Measurements from ENCODE around the gene ERN1.

ERN1 gene

DNA sequence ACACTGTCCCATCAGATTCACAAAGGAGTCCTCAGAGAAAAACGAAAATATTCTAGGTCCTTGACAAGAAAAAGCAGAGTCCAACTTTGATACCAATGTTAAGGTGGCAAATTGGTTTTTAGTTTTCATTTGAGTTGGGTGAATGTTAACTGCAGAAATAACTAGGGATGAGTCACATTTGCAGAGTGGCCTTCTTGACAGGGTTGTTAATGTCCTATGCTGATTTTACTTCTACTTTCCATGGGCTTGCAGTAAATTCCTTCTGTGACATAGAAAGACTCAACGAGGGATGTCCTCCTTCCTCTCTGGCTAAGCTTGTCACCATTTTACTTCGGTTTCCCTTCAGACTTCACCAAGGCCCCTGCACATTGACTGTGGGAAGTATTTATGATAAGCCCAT lies 62.3 kb downstream of the ERN1 start:
- H3K4me3 ChIP-seq (ENCODE audit: low read length), result no peak overlapping the region
- TF ChIP-seq, protein P1, sequence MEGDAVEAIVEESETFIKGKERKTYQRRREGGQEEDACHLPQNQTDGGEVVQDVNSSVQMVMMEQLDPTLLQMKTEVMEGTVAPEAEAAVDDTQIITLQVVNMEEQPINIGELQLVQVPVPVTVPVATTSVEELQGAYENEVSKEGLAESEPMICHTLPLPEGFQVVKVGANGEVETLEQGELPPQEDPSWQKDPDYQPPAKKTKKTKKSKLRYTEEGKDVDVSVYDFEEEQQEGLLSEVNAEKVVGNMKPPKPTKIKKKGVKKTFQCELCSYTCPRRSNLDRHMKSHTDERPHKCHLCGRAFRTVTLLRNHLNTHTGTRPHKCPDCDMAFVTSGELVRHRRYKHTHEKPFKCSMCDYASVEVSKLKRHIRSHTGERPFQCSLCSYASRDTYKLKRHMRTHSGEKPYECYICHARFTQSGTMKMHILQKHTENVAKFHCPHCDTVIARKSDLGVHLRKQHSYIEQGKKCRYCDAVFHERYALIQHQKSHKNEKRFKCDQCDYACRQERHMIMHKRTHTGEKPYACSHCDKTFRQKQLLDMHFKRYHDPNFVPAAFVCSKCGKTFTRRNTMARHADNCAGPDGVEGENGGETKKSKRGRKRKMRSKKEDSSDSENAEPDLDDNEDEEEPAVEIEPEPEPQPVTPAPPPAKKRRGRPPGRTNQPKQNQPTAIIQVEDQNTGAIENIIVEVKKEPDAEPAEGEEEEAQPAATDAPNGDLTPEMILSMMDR (conservative IDR thresholded peaks at IDR 0.05; ENCODE audit: low read depth, low read length), result no peak

GRCh38 chr17:64066716-64067115 lies 63.2 kb downstream of the ERN1 start:
- TF ChIP-seq, protein P1 (conservative IDR thresholded peaks at IDR 0.05; ENCODE audit: low read depth, low read length), result no peak
- no peak overlapping the region for H3K4me3 ChIP-seq (ENCODE audit: low read length)
- no peak for DNase-seq (ENCODE audit: low read depth)

More for the DNA sequence above, 62.3 kb downstream of the ERN1 start:
- DNase-seq (ENCODE audit: low read depth), result no peak

DNA sequence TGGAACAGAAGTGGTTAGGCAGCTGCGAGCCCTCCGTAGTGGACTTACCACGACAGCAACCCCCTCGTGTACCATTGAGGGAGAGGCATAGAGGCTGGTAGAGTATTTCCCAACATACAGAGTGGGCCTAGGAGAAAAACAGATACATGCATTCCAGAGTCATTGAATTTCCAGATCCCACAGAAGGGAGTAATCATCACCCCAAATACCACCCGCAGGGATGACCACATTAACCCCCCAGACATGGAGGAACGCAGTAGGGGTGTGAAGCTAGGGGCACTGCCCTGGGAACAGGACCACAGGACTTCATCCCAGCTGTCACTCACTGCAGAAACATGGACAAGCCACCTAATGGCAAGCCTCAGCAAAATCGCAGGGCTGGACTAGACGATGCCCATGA lies 64.8 kb downstream of the ERN1 start:
- DNase-seq (ENCODE audit: low read depth), result no peak
- TF ChIP-seq, protein P1 (conservative IDR thresholded peaks at IDR 0.05; ENCODE audit: low read depth, low read length), result no peak
- no peak overlapping the region for H3K4me3 ChIP-seq (ENCODE audit: low read length)

- no peak overlapping the region for H3K4me3 ChIP-seq (ENCODE audit: low read length)
- no peak for DNase-seq (ENCODE audit: low read depth)
- TF ChIP-seq, protein P1 (conservative IDR thresholded peaks at IDR 0.05; ENCODE audit: low read depth, low read length), result no peak
Measured at GRCh38 chr17:64064331-64064730, 65.6 kb downstream of the ERN1 start.

DNA sequence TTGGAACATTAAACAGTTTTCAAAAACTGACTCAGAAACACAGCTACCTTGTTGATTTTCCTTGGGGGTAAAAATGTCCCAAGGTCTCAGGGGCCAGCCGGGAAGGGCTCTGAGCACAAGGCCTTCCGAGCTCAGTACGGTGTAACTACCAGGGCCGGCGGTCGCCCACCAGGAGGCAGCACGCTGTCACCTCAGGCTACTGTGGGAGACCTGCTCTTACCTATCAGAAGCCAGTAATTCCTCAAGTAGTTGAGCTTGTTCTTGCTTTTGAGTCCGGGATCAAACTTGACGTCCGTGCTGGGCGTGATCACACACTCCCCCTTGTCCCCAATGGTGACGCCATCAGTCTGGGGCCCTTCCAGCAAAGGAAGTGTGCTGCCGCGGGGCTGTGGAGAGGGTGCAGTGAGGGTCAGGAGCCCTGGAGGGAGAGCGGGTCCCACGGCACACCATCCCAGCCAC lies 66.1 kb downstream of the ERN1 start:
- H3K4me3 ChIP-seq (ENCODE audit: low read length), result no peak overlapping the region
- TF ChIP-seq, protein P1 (conservative IDR thresholded peaks at IDR 0.05; ENCODE audit: low read depth, low read length), result peak; percentile 81
- DNase-seq (ENCODE audit: low read depth), result peak; percentile 33

DNA sequence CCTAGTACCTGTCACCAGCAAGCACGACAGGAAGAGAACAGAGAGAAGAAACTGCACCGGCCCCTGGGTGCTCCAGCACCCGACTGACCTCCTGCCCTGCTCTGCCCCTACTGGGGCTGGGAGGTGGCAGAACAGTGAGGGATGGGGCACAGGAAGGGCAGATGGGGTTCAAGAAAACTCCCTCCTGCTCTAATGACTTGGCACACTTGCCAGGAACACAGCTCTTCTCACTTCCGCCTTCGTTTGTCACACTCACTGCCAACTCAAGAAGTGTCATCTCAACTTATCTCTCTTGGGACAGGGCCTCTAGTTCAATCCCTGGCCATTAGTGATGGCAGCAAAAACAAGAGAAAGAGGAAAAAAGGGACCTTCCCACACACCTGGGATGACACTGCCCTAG lies 66.9 kb downstream of the ERN1 start:
- H3K4me3 ChIP-seq (ENCODE audit: low read length), result no peak overlapping the region
- DNase-seq (ENCODE audit: low read depth), result no peak
- TF ChIP-seq, protein P1 (conservative IDR thresholded peaks at IDR 0.05; ENCODE audit: low read depth, low read length), result no peak

GRCh38 chr17:64061178-64061898 lies 68.6 kb downstream of the ERN1 start:
- DNase-seq (ENCODE audit: low read depth), result no peak
- no peak overlapping the region for H3K4me3 ChIP-seq (ENCODE audit: low read length)
- TF ChIP-seq, protein P1 (conservative IDR thresholded peaks at IDR 0.05; ENCODE audit: low read depth, low read length), result no peak

Data from retinal pigment epithelial cell (primary cell).